ENCODE measurements around the gene GNB2.
"Not testable (repeated sequence)": the region's sequence is repeated elsewhere in the genome, so short reads cannot be mapped to it uniquely, and the experiment has no call there.

The GNB2 gene

DNA sequence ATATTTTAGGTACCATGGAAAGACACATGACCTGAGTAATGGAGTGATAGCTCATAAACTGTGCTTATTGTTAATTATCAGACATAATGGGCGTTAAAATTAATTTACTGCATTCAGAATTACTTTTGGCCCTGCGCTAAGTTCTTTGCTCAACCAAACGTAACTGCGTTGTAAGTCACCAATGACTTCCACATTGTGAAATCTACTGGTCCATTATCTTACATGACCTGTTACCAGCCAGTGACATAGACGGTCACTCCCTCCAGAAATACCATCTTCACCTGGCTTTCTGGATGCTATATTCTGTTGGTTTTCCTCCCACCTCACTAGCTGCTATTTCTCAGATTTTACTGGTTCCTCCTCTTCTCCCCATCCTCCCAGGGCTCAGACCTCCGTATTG, 25.5 kb downstream of the GNB2 start:
- H3K27ac ChIP-seq (ENCODE audit: poor library complexity, severe bottlenecking), result no peak overlapping the region
- H3K36me3 ChIP-seq (ENCODE audit: low read depth), result no peaks in the 10 kb centered on the region
- H3K4me3 ChIP-seq (ENCODE audit: severe bottlenecking), result no peak overlapping the region
- no peaks in the 10 kb centered on the region for H3K27me3 ChIP-seq (ENCODE audit: insufficient read depth, poor library complexity, severe bottlenecking)
- ATAC-seq (ENCODE audit: low read depth) (no peak), DNase-seq (ENCODE audit: low spot score) (no peak)
- TF ChIP-seq, protein P1, sequence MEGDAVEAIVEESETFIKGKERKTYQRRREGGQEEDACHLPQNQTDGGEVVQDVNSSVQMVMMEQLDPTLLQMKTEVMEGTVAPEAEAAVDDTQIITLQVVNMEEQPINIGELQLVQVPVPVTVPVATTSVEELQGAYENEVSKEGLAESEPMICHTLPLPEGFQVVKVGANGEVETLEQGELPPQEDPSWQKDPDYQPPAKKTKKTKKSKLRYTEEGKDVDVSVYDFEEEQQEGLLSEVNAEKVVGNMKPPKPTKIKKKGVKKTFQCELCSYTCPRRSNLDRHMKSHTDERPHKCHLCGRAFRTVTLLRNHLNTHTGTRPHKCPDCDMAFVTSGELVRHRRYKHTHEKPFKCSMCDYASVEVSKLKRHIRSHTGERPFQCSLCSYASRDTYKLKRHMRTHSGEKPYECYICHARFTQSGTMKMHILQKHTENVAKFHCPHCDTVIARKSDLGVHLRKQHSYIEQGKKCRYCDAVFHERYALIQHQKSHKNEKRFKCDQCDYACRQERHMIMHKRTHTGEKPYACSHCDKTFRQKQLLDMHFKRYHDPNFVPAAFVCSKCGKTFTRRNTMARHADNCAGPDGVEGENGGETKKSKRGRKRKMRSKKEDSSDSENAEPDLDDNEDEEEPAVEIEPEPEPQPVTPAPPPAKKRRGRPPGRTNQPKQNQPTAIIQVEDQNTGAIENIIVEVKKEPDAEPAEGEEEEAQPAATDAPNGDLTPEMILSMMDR (IDR thresholded peaks at IDR 0.05; ENCODE audit: poor library complexity, severe bottlenecking), result no peak
- H3K4me1 ChIP-seq (ENCODE audit: insufficient read depth, poor library complexity, severe bottlenecking), result no peaks in the 10 kb centered on the region
- H3K9me3 ChIP-seq (ENCODE audit: severe bottlenecking), result no peaks in the 10 kb centered on the region

DNA sequence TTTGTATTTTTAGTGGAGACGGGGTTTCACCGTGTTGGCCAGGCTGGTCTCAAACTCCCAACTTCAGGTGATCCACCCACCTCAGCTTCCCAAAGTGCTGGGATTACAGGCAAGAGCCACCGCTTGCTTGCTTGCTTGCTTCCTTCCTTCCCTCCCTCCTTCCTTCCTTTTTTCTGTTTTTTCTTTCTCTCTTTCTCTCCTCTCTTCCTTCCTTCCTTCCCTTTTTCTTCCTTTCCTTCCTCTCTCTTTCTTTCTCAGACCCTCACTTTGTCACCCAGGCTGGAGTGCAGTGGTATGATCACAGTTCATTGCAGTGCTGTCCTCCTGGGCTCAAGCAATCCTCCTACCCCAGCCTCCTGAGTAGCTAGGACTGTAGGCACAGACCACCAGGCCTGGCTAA, 27.5 kb downstream of the GNB2 start:
- H3K9me3 ChIP-seq (ENCODE audit: severe bottlenecking); DNase-seq (ENCODE audit: low spot score); H3K27ac ChIP-seq (ENCODE audit: poor library complexity, severe bottlenecking); ATAC-seq (ENCODE audit: low read depth); H3K27me3 ChIP-seq (ENCODE audit: insufficient read depth, poor library complexity, severe bottlenecking); H3K4me3 ChIP-seq (ENCODE audit: severe bottlenecking); H3K4me1 ChIP-seq (ENCODE audit: insufficient read depth, poor library complexity, severe bottlenecking); H3K36me3 ChIP-seq (ENCODE audit: low read depth): not testable (repeated sequence)

DNA sequence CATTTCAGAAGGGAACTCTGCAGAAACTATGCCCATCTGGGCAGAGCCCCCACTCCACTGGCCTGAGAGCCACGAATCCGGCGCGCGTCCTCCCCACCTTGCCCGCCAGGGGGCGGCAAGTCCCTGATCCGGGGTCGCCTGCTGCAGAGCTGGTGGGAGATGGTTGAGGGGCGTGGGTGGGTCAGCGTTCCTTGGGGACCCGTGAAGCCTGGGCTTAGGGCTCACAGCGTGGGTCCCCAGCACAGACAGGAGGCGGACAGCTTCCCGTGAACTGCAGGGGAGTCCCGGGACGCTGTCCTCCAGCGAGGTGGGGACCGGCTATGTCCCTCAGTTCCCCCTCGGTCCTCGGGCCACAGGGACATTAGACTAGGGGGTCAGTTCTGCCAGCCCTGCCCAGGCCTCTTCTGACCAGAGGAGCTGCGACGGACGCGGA, 31.8 kb downstream of the GNB2 start:
- peaks cover 12% of the 10 kb centered on the region for H3K36me3 ChIP-seq (ENCODE audit: low read depth)
- H3K9me3 ChIP-seq (ENCODE audit: severe bottlenecking), result no peaks in the 10 kb centered on the region
- no peaks in the 10 kb centered on the region for H3K4me1 ChIP-seq (ENCODE audit: insufficient read depth, poor library complexity, severe bottlenecking)
- no peak for DNase-seq (ENCODE audit: low spot score)
- TF ChIP-seq, protein P1 (IDR thresholded peaks at IDR 0.05; ENCODE audit: poor library complexity, severe bottlenecking), result peak; percentile 95
- H3K27me3 ChIP-seq (ENCODE audit: insufficient read depth, poor library complexity, severe bottlenecking), result no peaks in the 10 kb centered on the region
- H3K27ac ChIP-seq (ENCODE audit: poor library complexity, severe bottlenecking), result peak overlapping the region; percentile 59
- ATAC-seq (ENCODE audit: low read depth), result peak; percentile 63
- peak overlapping the region; percentile 94 for H3K4me3 ChIP-seq (ENCODE audit: severe bottlenecking)

DNA sequence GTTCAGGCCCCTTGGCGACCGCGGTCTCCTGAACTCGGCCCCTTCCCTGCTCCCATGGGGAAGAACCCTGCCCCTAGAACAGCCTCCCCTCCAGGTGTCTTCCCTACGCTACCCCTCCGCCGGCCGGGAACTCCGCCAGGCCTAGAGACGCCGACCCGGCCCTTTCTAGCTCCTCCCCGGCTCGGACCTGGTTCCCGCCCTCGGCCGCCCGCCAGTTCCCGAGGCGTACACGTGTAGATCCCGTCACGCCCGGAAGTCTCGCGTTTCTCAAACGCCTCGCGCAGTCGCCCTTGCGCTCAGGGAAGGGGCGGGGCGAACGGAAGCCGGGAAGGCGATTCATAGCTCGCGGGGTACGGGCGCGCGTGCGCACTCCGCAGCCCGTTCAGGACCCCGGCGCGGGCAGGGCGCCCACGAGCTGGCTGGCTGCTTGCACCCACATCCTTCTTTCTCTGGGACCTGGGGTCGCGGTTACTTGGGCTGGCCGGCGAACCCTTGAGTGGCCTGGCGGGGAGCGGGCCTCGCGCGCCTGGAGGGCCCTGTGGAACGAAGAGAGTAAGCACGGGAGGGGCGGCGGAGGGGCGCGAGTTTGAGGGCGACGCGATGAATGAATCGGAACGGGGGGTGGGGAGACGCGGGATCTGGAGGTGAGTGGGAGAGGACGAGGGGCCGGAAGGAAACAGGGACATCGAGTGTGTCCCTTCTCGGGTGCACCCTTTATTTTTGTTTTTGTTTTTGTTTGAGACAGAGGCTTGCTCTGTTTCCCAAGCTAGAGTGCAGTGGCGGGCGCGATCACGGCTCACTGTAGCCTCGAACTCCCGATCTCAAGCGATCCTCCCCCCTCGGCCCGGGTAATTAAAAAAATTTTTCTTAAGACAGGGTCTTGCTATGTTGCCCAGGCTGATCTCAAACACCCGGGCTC, 32.5 kb downstream of the GNB2 start, which contains the start of gene POP7:
POP7 (plus strand) TSS at position 369 of the 919 bp plus-strand sequence. CDS start 710 bp downstream, outside the sequence.
- peak; percentile 95 for ATAC-seq (ENCODE audit: low read depth)
- DNase-seq (ENCODE audit: low spot score), result peak; percentile 99
- Histone ChIP-seq H3K36me3 (ENCODE audit: low read depth) (peaks cover 12% of the 10 kb centered on the region), H3K27ac (ENCODE audit: poor library complexity, severe bottlenecking) (peak within 1 kb of the TSS; percentile 59), H3K4me1 (ENCODE audit: insufficient read depth, poor library complexity, severe bottlenecking) (no peaks in the 10 kb centered on the region), H3K27me3 (ENCODE audit: insufficient read depth, poor library complexity, severe bottlenecking) (no peaks in the 10 kb centered on the region), H3K4me3 (ENCODE audit: severe bottlenecking) (peak within 1 kb of the TSS; percentile 94), H3K9me3 (ENCODE audit: severe bottlenecking) (no peaks in the 10 kb centered on the region)
- TF ChIP-seq, protein P1 (IDR thresholded peaks at IDR 0.05; ENCODE audit: poor library complexity, severe bottlenecking), result no peak

DNA sequence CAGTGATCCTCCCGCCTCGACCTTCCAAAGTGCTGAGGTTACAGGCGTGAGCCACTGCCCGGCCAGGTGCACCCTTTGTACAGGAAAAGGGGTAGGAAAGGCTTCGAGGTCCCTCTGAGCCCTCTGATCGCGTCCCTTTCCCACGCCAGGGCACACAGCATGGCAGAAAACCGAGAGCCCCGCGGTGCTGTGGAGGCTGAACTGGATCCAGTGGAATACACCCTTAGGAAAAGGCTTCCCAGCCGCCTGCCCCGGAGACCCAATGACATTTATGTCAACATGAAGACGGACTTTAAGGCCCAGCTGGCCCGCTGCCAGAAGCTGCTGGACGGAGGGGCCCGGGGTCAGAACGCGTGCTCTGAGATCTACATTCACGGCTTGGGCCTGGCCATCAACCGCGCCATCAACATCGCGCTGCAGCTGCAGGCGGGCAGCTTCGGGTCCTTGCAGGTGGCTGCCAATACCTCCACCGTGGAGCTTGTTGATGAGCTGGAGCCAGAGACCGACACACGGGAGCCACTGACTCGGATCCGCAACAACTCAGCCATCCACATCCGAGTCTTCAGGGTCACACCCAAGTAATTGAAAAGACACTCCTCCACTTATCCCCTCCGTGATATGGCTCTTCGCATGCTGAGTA, 33.3 kb downstream of the GNB2 start:
- peak overlapping the region; percentile 59 for H3K27ac ChIP-seq (ENCODE audit: poor library complexity, severe bottlenecking)
- no peaks in the 10 kb centered on the region for H3K4me1 ChIP-seq (ENCODE audit: insufficient read depth, poor library complexity, severe bottlenecking)

More for the DNA sequence above, 33.3 kb downstream of the GNB2 start:
- TF ChIP-seq, protein P1 (IDR thresholded peaks at IDR 0.05; ENCODE audit: poor library complexity, severe bottlenecking), result no peak
- DNase-seq (ENCODE audit: low spot score), result no peak
- H3K36me3 ChIP-seq (ENCODE audit: low read depth), result peaks cover 12% of the 10 kb centered on the region
- peak overlapping the region; percentile 94 for H3K4me3 ChIP-seq (ENCODE audit: severe bottlenecking)
- no peaks in the 10 kb centered on the region for H3K9me3 ChIP-seq (ENCODE audit: severe bottlenecking)
- H3K27me3 ChIP-seq (ENCODE audit: insufficient read depth, poor library complexity, severe bottlenecking), result no peaks in the 10 kb centered on the region
- ATAC-seq (ENCODE audit: low read depth), result no peak
